OCI-LY1 (cell line): ENCODE data around the gene POTEM.
"Not testable (repeated sequence)": the region's sequence is repeated elsewhere in the genome, so short reads cannot be mapped to it uniquely, and the experiment has no call there.

ENCODE experiments used
- H2AFZ ChIP-seq: fragments of 200-600 bp; sonication (generic), shearing (Covaris generic); 2 replicates; pipeline ENCODE4 v1.6.0; 2014; ENCODE audit warnings: antibody characterized with exemption, mild to moderate bottlenecking, low read length
- H3F3A ChIP-seq: fragments of 200-600 bp; sonication (generic), shearing (Covaris generic); 2 replicates; pipeline ENCODE4 v1.6.0; 2014; ENCODE audit warnings: mild to moderate bottlenecking, antibody characterized with exemption, low read length, moderate library complexity; ENCODE audit not compliant: insufficient read depth
- H3K27ac ChIP-seq: fragments of 200-600 bp; sonication (generic); 2 replicates; pipeline ENCODE4 v1.5.1; 2014; ENCODE audit warnings: low read length, mixed run types, mild to moderate bottlenecking, low read depth; ENCODE audit not compliant: poor library complexity, severe bottlenecking
- H3K27me3 ChIP-seq: fragments of 200-600 bp; sonication (generic); 2 replicates; pipeline ENCODE4 v1.6.0; 2014; ENCODE audit warnings: antibody characterized with exemption, mild to moderate bottlenecking, low read length, moderate library complexity; ENCODE audit not compliant: insufficient read depth
- H3K36me3 ChIP-seq: fragments of 200-600 bp; sonication (generic); 2 replicates; pipeline ENCODE4 v1.6.1; 2014; ENCODE audit warnings: mild to moderate bottlenecking, antibody characterized with exemption, low read length, moderate library complexity, mixed read lengths; ENCODE audit not compliant: insufficient read depth
- H3K4me1 ChIP-seq: fragments of 200-600 bp; sonication (generic); 2 replicates; pipeline ENCODE4 v1.5.1; 2014; ENCODE audit warnings: mild to moderate bottlenecking, low read length, moderate library complexity; ENCODE audit not compliant: insufficient read depth, severe bottlenecking
- H3K4me2 ChIP-seq: fragments of 200-600 bp; sonication (generic), shearing (Covaris generic); 2 replicates; pipeline ENCODE4 v1.6.1; 2014; ENCODE audit warnings: low read length
- H3K4me3 ChIP-seq: fragments of 200-600 bp; sonication (generic); 2 replicates; pipeline ENCODE4 v1.5.1; 2014; ENCODE audit warnings: low read length, low read depth, mild to moderate bottlenecking, mixed read lengths; ENCODE audit not compliant: poor library complexity, severe bottlenecking
- H3K79me2 ChIP-seq: fragments of 200-600 bp; shearing (Covaris generic); 2 replicates; pipeline ENCODE4 v1.6.1; 2016; ENCODE audit warnings: mixed run types, low read length, mixed read lengths; ENCODE audit not compliant: insufficient read depth
- H3K9ac ChIP-seq: fragments of 200-600 bp; sonication (generic), shearing (Covaris generic); 2 replicates; pipeline ENCODE4 v1.6.1; 2014; ENCODE audit warnings: mild to moderate bottlenecking, low read length, mixed read lengths
- H3K9me2 ChIP-seq: fragments of 200-600 bp; sonication (generic), shearing (Covaris generic); 2 replicates; pipeline ENCODE4 v1.6.1; 2014; ENCODE audit warnings: low read depth, mild to moderate bottlenecking, low read length, mixed read lengths
- H3K9me3 ChIP-seq: fragments of 200-600 bp; shearing (Covaris generic); 2 replicates; pipeline ENCODE4 v1.6.1; 2014; ENCODE audit warnings: low read length, mixed read lengths
- H4K20me1 ChIP-seq: fragments of 200-600 bp; sonication (generic), shearing (Covaris generic); 2 replicates; pipeline ENCODE4 v1.6.0; 2016; ENCODE audit warnings: mild to moderate bottlenecking, low read length; ENCODE audit not compliant: insufficient read depth

POTEM gene

GRCh38 chr14:18967134-18967533 lies at the start of gene POTEM:
Gene POTEM, plus strand, starts transcription at chr14:18967434. Its CDS starts 52 bp downstream, at chr14:18967486.
- not testable (repeated sequence) for H4K20me1 ChIP-seq, H2AFZ ChIP-seq, H3K9ac ChIP-seq, H3K9me2 ChIP-seq, H3K9me3 ChIP-seq, H3K79me2 ChIP-seq, H3K27me3 ChIP-seq, H3K27ac ChIP-seq, H3K36me3 ChIP-seq, H3F3A ChIP-seq, H3K4me2 ChIP-seq, H3K4me3 ChIP-seq, H3K4me1 ChIP-seq

- not testable (repeated sequence) for H3K4me2 ChIP-seq, H3K9me3 ChIP-seq, H3K4me3 ChIP-seq, H3K36me3 ChIP-seq, H3K27ac ChIP-seq, H3K9me2 ChIP-seq, H3K79me2 ChIP-seq, H4K20me1 ChIP-seq, H3K4me1 ChIP-seq, H3F3A ChIP-seq, H2AFZ ChIP-seq, H3K27me3 ChIP-seq, H3K9ac ChIP-seq
These were observed 48.9 kb upstream of the POTEM start for GRCh38 chr14:18918345-18918744.

GRCh38 chr14:18920052-18920451 lies 47.2 kb upstream of the POTEM start:
- not testable (repeated sequence) for H3F3A ChIP-seq, H3K9me2 ChIP-seq, H3K9me3 ChIP-seq, H3K9ac ChIP-seq, H3K36me3 ChIP-seq, H3K4me3 ChIP-seq, H3K79me2 ChIP-seq, H3K4me2 ChIP-seq, H3K4me1 ChIP-seq, H2AFZ ChIP-seq, H4K20me1 ChIP-seq, H3K27ac ChIP-seq, H3K27me3 ChIP-seq

- H3K4me1 ChIP-seq, H3K27ac ChIP-seq, H3F3A ChIP-seq: not testable (repeated sequence)
These were observed 46.1 kb upstream of the POTEM start for GRCh38 chr14:18921055-18921701.

GRCh38 chr14:18936848-18937247 lies 30.4 kb upstream of the POTEM start:
- H3K79me2 ChIP-seq, H3K4me3 ChIP-seq, H3K4me1 ChIP-seq, H3K4me2 ChIP-seq, H3K9me2 ChIP-seq, H2AFZ ChIP-seq, H3K9ac ChIP-seq, H3K36me3 ChIP-seq, H3K27ac ChIP-seq, H4K20me1 ChIP-seq, H3K9me3 ChIP-seq, H3F3A ChIP-seq, H3K27me3 ChIP-seq: not testable (repeated sequence)

More at GRCh38 chr14:18921055-18921701, 46.1 kb upstream of the POTEM start:
- not testable (repeated sequence) for H4K20me1 ChIP-seq, H2AFZ ChIP-seq, H3K4me3 ChIP-seq, H3K9ac ChIP-seq, H3K4me2 ChIP-seq, H3K9me2 ChIP-seq, H3K79me2 ChIP-seq, H3K27me3 ChIP-seq, H3K36me3 ChIP-seq, H3K9me3 ChIP-seq

GRCh38 chr14:18938733-18939132 lies 28.5 kb upstream of the POTEM start:
- H3K9me3 ChIP-seq, H4K20me1 ChIP-seq, H2AFZ ChIP-seq, H3K79me2 ChIP-seq, H3K36me3 ChIP-seq, H3K9me2 ChIP-seq, H3K4me2 ChIP-seq, H3K27ac ChIP-seq, H3K27me3 ChIP-seq, H3K4me1 ChIP-seq, H3F3A ChIP-seq, H3K9ac ChIP-seq, H3K4me3 ChIP-seq: not testable (repeated sequence)

- not testable (repeated sequence) for H3K9me2 ChIP-seq, H3K4me1 ChIP-seq, H3K4me3 ChIP-seq, H2AFZ ChIP-seq, H3K79me2 ChIP-seq, H3F3A ChIP-seq, H3K4me2 ChIP-seq, H3K9ac ChIP-seq, H3K27me3 ChIP-seq, H4K20me1 ChIP-seq, H3K36me3 ChIP-seq, H3K27ac ChIP-seq, H3K9me3 ChIP-seq
These were observed 17.3 kb upstream of the POTEM start for GRCh38 chr14:18949939-18950338.

GRCh38 chr14:18953085-18953484 lies 14.1 kb upstream of the POTEM start:
- not testable (repeated sequence) for H3K4me3 ChIP-seq, H3K9me3 ChIP-seq, H2AFZ ChIP-seq, H3K9ac ChIP-seq, H3F3A ChIP-seq, H4K20me1 ChIP-seq, H3K4me2 ChIP-seq, H3K9me2 ChIP-seq, H3K79me2 ChIP-seq, H3K36me3 ChIP-seq, H3K4me1 ChIP-seq, H3K27me3 ChIP-seq, H3K27ac ChIP-seq
